Vagina (tissue), 2 donors: ENCODE data around the gene DAB2. TPM values are rescaled to one million over a fixed set of nuclear protein-coding genes. Genes with fewer than 3 reads are reported as not detected.

Experiments
- DNase-seq, 2 donors: peaks; one replicate each; pipeline ENCODE4 v3.0.0-alpha.2; 2017; ENCODE audit errors: extremely low spot score in 2 of 2
- H3K27ac ChIP-seq: fragments of 200-600 bp; sonication (generic); one replicate; pipeline ENCODE4 v1.5.1; 2019
- H3K27me3 ChIP-seq: fragments of 200-600 bp; sonication (generic); one replicate; pipeline ENCODE4 v1.5.1; 2019
- H3K36me3 ChIP-seq, 2 donors: fragments of 200-600 bp; sonication (generic); one replicate each; pipeline ENCODE4 v1.5.1; 2017 to 2019
- H3K4me1 ChIP-seq: fragments of 200-600 bp; sonication (generic); one replicate; pipeline ENCODE4 v1.5.1; 2019
- H3K4me3 ChIP-seq, 2 donors: fragments of 200-600 bp; sonication (generic); 1 replicate in 1 of 2; 2 replicates in 1 of 2; pipeline ENCODE4 v1.5.1; 2016 to 2019
- H3K9me3 ChIP-seq: fragments of 200-600 bp; sonication (generic); one replicate; pipeline ENCODE4 v1.5.1; 2019
- POLR2A ChIP-seq, 2 donors: fragments of 450-650 bp; IDR thresholded peaks; one replicate each; pipeline ENCODE4 v1.6.1; 2017; ENCODE audit warnings: antibody characterized with exemption in 2 of 2, mild to moderate bottlenecking in 2 of 2, moderate library complexity in 2 of 2
- POLR2AphosphoS5 ChIP-seq, 2 donors: sonication (generic); formaldehyde crosslinking; IDR thresholded peaks; one replicate each; pipeline ENCODE4 v1.9.0; 2017; ENCODE audit warnings: antibody characterized with exemption in 2 of 2, mild to moderate bottlenecking in 2 of 2, low read depth in 1 of 2; ENCODE audit not compliant: insufficient read depth in 1 of 2
- intact Hi-C: fragments of 100-400 bp; cut with DNase I; formaldehyde crosslinking; loops from one replicate; pipeline ENCODE4 v1.15.1; 2023
- total RNA-seq: library from RNA; depleted of rRNA; stranded (reverse); fragments of >200 nt; gene quantifications from one replicate; pipeline ENCODE4 v1.2.3, GENCODE V29; 2016
- TF ChIP-seq, protein P1 (sequence below), 3 experiments: fragments of 450-650 bp in 2 of 3; fragments of 200-600 bp in 1 of 3; sonication (generic) in 1 of 3; IDR thresholded peaks; one replicate each; pipeline ENCODE4 v1.5.1; 2017 to 2019; ENCODE audit warnings: antibody characterized with exemption in 3 of 3, mild to moderate bottlenecking in 2 of 3, moderate library complexity in 2 of 3

Gene DAB2
- total RNA-seq, 1 donor from 2014 or later: 60.4 TPM

DNA sequence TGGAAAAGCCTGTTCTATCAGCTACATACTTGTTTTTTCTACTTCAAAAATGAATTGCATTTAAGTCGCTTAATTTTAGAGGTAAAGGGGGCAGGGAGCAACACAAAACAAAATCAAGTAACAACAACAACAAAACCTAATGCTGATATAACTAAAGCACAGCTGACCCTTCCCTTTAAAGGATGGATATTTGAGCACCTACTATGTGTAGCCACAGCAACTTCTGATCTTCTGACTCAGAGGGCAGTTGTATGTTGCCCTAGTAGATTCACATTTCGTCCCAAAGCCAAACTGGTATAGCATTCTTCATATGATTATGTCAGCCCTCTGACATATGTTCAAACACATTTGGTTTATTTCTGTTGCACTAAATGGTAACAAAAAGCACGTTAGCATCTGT lies 6.8 kb downstream of the DAB2 start:
- intact Hi-C loops: no loop called here
- Histone ChIP-seq H3K4me3 (no peak overlapping the region), H3K27ac (peak overlapping the region; percentile 89), H3K27me3 (no peaks in the 10 kb centered on the region), H3K4me1 (peaks cover 68% of the 10 kb centered on the region), H3K9me3 (no peaks in the 10 kb centered on the region), H3K36me3 (no peaks in the 10 kb centered on the region)
- TF ChIP-seq POLR2AphosphoS5 (IDR thresholded peaks at IDR 0.05; ENCODE audit: insufficient read depth in 1 of 2, low read depth in 1 of 2): no peak
- no peak for TF ChIP-seq POLR2A (IDR thresholded peaks at IDR 0.05)
- TF ChIP-seq, protein P1, sequence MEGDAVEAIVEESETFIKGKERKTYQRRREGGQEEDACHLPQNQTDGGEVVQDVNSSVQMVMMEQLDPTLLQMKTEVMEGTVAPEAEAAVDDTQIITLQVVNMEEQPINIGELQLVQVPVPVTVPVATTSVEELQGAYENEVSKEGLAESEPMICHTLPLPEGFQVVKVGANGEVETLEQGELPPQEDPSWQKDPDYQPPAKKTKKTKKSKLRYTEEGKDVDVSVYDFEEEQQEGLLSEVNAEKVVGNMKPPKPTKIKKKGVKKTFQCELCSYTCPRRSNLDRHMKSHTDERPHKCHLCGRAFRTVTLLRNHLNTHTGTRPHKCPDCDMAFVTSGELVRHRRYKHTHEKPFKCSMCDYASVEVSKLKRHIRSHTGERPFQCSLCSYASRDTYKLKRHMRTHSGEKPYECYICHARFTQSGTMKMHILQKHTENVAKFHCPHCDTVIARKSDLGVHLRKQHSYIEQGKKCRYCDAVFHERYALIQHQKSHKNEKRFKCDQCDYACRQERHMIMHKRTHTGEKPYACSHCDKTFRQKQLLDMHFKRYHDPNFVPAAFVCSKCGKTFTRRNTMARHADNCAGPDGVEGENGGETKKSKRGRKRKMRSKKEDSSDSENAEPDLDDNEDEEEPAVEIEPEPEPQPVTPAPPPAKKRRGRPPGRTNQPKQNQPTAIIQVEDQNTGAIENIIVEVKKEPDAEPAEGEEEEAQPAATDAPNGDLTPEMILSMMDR (IDR thresholded peaks at IDR 0.05): no peak
- no peak for DNase-seq

DNA sequence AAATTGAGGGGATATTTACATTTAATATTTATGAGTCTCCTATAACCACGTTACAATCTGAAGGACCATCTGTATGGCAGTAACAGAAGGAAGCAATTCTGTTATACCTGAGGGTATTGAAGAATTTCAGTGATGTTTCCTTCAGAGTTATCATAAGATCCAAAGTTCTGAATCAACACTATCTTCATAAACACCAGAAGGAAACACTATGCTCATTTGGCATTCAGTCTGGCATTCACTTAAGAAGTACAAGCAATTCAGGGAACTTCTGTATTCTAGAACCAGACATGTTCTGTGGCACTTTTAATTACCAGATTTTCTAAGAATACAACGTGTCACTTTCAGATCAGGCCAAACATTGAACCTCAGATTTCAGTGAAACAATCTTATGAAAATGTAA lies 9.6 kb downstream of the DAB2 start:
- H3K4me1 ChIP-seq: peaks cover 67% of the 10 kb centered on the region
- no peaks in the 10 kb centered on the region for H3K9me3 ChIP-seq
- H3K27ac ChIP-seq: no peak overlapping the region
- H3K36me3 ChIP-seq: no peaks in the 10 kb centered on the region
- H3K4me3 ChIP-seq: no peak overlapping the region
- intact Hi-C loops: no loop called here
- no peaks in the 10 kb centered on the region for H3K27me3 ChIP-seq
- TF ChIP-seq POLR2AphosphoS5 (IDR thresholded peaks at IDR 0.05; ENCODE audit: insufficient read depth in 1 of 2, low read depth in 1 of 2): no peak
- TF ChIP-seq, protein P1 (IDR thresholded peaks at IDR 0.05): no peak
- no peak for TF ChIP-seq POLR2A (IDR thresholded peaks at IDR 0.05)
- DNase-seq: no peak

DNA sequence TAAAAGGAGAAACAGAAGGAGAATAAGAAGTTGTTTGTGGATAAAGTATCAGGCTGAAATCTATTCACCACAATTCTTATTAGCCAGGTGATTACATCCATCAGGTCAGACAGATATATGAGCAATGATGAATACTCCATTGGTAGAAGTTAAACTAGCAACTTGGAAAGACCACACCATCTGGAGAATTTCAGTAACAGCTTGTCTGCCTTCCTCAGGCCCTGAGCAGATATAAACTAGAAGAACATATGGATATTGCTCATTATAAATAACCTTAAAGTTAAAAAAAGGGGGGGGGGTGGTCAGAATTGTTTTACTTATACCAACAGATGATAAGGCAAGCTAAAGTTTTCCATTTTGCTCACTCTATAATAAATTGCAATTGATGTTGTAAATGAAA lies 10.4 kb downstream of the DAB2 start:
- Histone ChIP-seq H3K27ac (peak overlapping the region; percentile 0), H3K9me3 (no peaks in the 10 kb centered on the region), H3K27me3 (no peaks in the 10 kb centered on the region), H3K4me1 (peaks cover 72% of the 10 kb centered on the region), H3K4me3 (no peak overlapping the region), H3K36me3 (no peaks in the 10 kb centered on the region)
- intact Hi-C loops: no loop called here
- TF ChIP-seq, protein P1 (IDR thresholded peaks at IDR 0.05): no peak
- TF ChIP-seq POLR2AphosphoS5 (IDR thresholded peaks at IDR 0.05; ENCODE audit: insufficient read depth in 1 of 2, low read depth in 1 of 2) (no peak), POLR2A (IDR thresholded peaks at IDR 0.05) (no peak)
- no peak for DNase-seq

DNA sequence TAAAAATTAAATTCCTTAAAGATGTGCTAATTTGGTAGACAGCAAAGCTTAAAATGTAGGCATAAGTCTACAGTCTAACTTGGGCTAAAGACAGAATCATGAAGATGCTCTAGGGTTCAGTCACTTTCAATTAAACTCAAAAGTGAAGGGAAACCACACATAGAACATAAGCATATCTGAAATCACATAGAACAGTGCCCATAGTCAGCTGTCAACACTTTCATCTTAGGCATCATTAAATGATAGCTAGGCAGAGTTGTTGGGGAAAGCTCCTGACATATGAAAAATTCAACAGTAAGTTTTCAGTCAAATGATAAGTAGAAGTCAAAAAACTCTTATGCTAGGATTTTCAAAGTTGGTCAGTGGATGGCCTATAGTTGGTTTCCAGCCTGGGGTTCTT lies 11.0 kb downstream of the DAB2 start:
- no peak for DNase-seq
- Histone ChIP-seq H3K27ac (peak overlapping the region; percentile 0), H3K27me3 (no peaks in the 10 kb centered on the region), H3K4me1 (peaks cover 74% of the 10 kb centered on the region), H3K9me3 (no peaks in the 10 kb centered on the region), H3K36me3 (no peaks in the 10 kb centered on the region), H3K4me3 (no peak overlapping the region)
- intact Hi-C loops: no loop called here
- TF ChIP-seq, protein P1 (IDR thresholded peaks at IDR 0.05): no peak
- TF ChIP-seq POLR2A (IDR thresholded peaks at IDR 0.05) (no peak), POLR2AphosphoS5 (IDR thresholded peaks at IDR 0.05; ENCODE audit: insufficient read depth in 1 of 2, low read depth in 1 of 2) (no peak)

DNA sequence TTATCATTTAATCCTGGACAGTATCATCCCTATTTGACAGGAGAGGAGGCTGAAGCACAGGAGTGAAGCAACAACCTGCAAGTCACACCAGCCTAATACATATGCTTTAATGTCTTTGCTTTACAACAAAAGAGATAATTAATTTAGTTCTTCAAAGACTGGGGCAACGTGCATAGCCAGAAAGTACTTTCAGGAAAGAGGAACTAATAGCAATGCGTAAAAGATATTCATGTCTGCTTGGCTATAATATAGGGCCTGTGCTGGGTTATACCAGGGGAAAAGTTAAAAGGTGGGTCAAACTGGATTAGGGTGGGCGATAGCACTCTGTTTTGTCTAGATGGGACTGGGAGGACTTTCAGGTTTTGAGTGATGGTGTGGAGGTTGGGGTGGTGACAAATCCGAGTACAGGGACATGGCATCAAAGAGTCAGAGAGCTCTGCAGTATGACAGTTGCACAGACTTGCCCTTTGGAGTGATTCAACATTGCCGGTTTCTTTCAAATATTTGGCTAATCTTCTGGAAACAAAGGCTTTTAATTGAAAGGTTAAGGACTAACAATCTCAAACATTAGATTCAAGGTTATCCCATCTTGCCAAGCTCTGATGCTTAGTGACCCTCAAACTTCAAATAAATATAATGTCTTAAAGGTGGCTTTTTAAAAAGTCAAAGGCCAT lies 11.9 kb downstream of the DAB2 start:
- peak overlapping the region; percentile 65 for H3K27ac ChIP-seq
- no peaks in the 10 kb centered on the region for H3K36me3 ChIP-seq
- peaks cover 73% of the 10 kb centered on the region for H3K4me1 ChIP-seq
- no peaks in the 10 kb centered on the region for H3K27me3 ChIP-seq
- intact Hi-C loops: no loop called here
- no peaks in the 10 kb centered on the region for H3K9me3 ChIP-seq
- TF ChIP-seq, protein P1 (IDR thresholded peaks at IDR 0.05): no peak
- TF ChIP-seq POLR2A (IDR thresholded peaks at IDR 0.05) (no peak), POLR2AphosphoS5 (IDR thresholded peaks at IDR 0.05; ENCODE audit: insufficient read depth in 1 of 2, low read depth in 1 of 2) (no peak)
- H3K4me3 ChIP-seq: no peak overlapping the region
- no peak for DNase-seq
